ENCODE measurements around the gene DEFB132.
"Not testable (repeated sequence)": the region's sequence is repeated elsewhere in the genome, so short reads cannot be mapped to it uniquely, and the experiment has no call there.

Gene DEFB132

GRCh38 chr20:257419-257818, at the start of gene DEFB132:
Gene DEFB132 (plus strand): TSS chr20:257724. CDS start chr20:257779, 55 bp downstream.
- no peak for DNase-seq

- DNase-seq: peak; percentile 56
Measured at GRCh38 chr20:208942-209566, 48.5 kb upstream of the DEFB132 start.

GRCh38 chr20:210809-211502, 46.6 kb upstream of the DEFB132 start:
- no peak for DNase-seq

GRCh38 chr20:214383-214782, 43.1 kb upstream of the DEFB132 start:
- DNase-seq: no peak

- DNase-seq: no peak
Measured at GRCh38 chr20:215796-216195, 41.7 kb upstream of the DEFB132 start.

GRCh38 chr20:217266-217665, 40.3 kb upstream of the DEFB132 start:
- no peak for DNase-seq

GRCh38 chr20:219290-220115, 38.0 kb upstream of the DEFB132 start:
- DNase-seq: no peak

GRCh38 chr20:221258-221830, 36.2 kb upstream of the DEFB132 start:
- DNase-seq: no peak

GRCh38 chr20:225879-226278, 31.6 kb upstream of the DEFB132 start:
- not testable (repeated sequence) for DNase-seq

- DNase-seq: no peak
Measured at GRCh38 chr20:226958-227357, 30.6 kb upstream of the DEFB132 start, which contains the start of gene DEFB129. Gene DEFB129 (plus strand): TSS chr20:227258. CDS start chr20:227289, 31 bp downstream.

- DNase-seq: no peak
Measured at GRCh38 chr20:227439-228105, 30.0 kb upstream of the DEFB132 start.

GRCh38 chr20:235891-236290, 21.6 kb upstream of the DEFB132 start:
- DNase-seq: no peak

- peak; percentile 16 for DNase-seq
Measured at GRCh38 chr20:237489-237888, 20.0 kb upstream of the DEFB132 start.

GRCh38 chr20:237929-238328, 19.6 kb upstream of the DEFB132 start:
- DNase-seq: no peak

- no peak for DNase-seq
Measured at GRCh38 chr20:242905-243304, 14.6 kb upstream of the DEFB132 start.

- no peak for DNase-seq
Measured at GRCh38 chr20:251354-251753, 6.2 kb upstream of the DEFB132 start.

- no peak for DNase-seq
Measured at GRCh38 chr20:252801-253200, 4.7 kb upstream of the DEFB132 start.

- not testable (repeated sequence) for DNase-seq
Measured at GRCh38 chr20:253447-253846, 4.1 kb upstream of the DEFB132 start.

GRCh38 chr20:258269-258858, 840 bp downstream of the DEFB132 start:
- DNase-seq: no peak

GRCh38 chr20:258963-259362, 1.4 kb downstream of the DEFB132 start:
- DNase-seq: peak; percentile 9

GRCh38 chr20:259981-260380, 2.5 kb downstream of the DEFB132 start:
- no peak for DNase-seq

- no peak for DNase-seq
Measured at GRCh38 chr20:263701-264100, 6.2 kb downstream of the DEFB132 start.

All from CD4-positive, alpha-beta T cell treated with Interleukin-21 for 1 hour (primary cell).